GM12873 (cell line): Measurements from ENCODE around the gene SPTBN1.

Experiments used
- CTCF ChIP-seq: IDR thresholded peaks from 2 replicates; pipeline ENCODE4 v1.5.1; 2012; ENCODE audit warnings: low read depth, mild to moderate bottlenecking, moderate library complexity, low read length, control low read depth; ENCODE audit not compliant: insufficient read depth; ENCODE audit errors: missing control alignments

SPTBN1 gene

GRCh38 chr2:54609647-54610046 is 153.5 kb downstream of the SPTBN1 start:
- no peak for TF ChIP-seq CTCF

DNA sequence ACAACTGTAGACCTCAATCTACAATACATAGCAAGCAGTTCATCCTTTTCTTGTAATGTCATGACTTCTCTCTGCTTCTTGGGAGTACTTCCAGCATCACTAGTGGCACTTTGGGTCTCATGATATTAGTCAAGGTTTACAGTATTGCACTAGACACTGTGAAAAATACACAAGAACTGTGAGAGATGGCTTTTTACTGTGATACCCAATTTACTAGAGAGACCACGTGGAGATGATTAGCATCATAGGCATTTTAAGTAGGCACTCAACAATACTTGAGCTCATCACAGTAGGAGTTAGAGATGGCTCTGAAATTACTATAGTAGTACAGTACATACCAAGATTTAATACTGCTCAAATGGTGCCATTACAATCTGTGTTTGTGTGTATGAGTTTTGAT is 154.6 kb downstream of the SPTBN1 start:
- TF ChIP-seq CTCF: no peak

DNA sequence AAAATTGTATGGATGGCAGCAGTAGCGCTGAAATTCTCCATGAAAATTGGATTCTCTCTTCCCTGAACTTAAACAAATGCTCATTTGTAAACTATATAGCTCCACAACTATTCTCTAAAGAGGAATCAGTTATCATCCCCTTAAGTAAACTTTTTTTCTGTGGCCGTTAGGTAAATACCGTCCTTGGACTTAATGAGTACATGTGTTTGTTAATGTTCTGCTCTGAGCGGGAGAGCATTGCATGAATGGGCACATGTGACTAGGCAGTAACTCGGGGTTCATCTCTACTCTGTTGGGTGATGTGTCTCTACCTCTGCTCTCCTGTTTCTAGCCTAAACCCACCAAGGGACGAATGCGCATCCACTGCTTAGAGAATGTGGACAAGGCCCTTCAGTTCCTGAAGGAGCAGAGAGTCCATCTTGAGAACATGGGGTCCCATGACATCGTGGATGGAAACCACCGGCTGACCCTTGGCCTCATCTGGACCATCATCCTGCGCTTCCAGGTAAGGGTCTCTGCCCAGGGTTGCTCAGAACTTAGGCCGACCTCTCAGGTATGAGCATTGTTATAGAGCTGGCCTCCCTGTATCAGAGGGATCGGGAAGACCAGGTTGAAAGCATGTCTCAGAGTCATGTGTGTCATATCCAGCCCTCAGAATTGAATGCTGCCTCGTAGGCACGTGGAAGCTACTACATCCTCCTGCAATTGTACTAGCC is 155.9 kb downstream of the SPTBN1 start:
- TF ChIP-seq CTCF: no peak

GRCh38 chr2:54613386-54613785 is 157.3 kb downstream of the SPTBN1 start:
- TF ChIP-seq CTCF: no peak

DNA sequence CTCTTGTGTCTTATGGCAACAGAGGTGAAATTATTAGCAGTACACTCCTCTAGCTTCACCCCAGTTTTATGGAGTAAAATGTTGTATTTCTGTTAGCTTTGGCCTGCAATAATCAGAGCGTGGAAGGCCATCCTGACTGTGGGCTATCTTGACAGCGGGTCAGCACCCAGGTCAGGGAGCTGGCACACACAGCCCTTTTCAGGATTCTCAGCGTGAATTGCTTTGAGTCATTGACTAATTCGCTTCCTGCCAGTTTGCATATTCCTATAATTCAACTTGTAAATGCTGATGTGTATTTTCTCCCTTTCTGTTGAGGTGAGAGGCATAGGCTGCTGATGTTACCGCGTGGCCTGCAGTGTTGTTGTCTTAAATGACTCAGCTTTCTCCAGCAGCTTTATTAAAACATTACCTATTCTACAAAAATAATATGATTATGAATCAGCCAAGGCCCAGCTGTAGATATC is 157.7 kb downstream of the SPTBN1 start:
- TF ChIP-seq CTCF: no peak

DNA sequence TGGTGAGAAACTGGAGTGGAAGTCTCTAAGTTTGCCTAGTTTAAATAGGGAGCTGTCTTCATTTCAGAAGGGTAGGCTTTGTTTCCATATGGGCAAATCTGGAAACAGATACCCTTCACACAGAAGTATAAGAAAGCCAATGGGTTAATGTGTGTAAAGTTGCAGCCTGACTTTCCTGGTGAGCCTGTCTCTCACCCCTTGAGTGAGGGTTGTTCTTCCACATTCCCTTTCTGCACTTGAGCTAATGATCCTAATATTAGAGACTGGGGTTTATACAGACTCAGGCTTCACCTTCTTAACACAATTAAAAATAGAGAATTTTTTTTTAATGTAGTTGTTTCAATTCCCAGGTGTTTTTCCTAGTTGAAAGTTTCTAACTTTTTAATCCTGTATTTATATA is 158.7 kb downstream of the SPTBN1 start:
- TF ChIP-seq CTCF: no peak

DNA sequence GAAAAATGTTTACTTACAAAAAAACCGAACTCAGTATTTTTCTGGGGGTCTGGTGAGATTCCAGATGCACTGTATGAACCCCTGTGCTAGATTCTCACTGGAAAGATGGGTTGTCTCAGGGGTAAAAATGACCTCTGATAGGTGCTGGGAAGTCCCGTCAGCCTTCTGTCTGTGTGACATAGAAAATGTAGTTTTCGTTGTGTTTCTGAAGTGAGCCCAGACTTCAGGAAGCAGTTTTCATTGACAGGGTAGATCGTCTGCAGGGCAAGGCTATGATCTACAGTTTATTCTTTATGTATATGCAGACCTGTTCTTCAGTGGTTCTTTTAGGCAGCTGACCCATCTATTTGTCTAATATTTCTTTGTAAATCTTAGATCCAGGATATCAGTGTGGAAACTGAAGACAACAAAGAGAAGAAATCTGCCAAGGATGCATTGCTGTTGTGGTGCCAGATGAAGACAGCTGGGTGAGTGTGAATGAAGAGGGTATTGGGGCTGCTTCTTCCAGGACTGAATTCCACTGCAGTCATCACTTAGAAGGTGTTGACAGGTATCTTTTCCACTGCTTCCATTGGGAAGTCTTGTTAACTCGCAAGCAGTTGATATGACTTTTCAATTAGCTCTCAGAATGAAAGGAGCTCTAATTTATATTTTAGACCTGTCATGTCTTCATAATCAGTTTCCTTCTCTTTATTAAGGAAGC is 159.9 kb downstream of the SPTBN1 start:
- no peak for TF ChIP-seq CTCF
